Esophagus squamous epithelium (tissue), 4 donors: Measurements from ENCODE around the gene TMEM212.

ENCODE experiments used
- CTCF ChIP-seq, 6 experiments: fragments of 450-650 bp in 4 of 6; fragments of 200-600 bp in 2 of 6; sonication (generic) in 2 of 6; IDR thresholded peaks; one replicate each; pipeline ENCODE4 v1.5.1; 2016 to 2019; ENCODE audit warnings: antibody characterized with exemption in 6 of 6, mild to moderate bottlenecking in 4 of 6, moderate library complexity in 4 of 6
- POLR2A ChIP-seq, 4 donors: fragments of 450-650 bp; IDR thresholded peaks; one replicate each; pipeline ENCODE4 v1.6.1; 2017; ENCODE audit warnings: antibody characterized with exemption in 4 of 4, mild to moderate bottlenecking in 4 of 4, moderate library complexity in 3 of 4

DNA sequence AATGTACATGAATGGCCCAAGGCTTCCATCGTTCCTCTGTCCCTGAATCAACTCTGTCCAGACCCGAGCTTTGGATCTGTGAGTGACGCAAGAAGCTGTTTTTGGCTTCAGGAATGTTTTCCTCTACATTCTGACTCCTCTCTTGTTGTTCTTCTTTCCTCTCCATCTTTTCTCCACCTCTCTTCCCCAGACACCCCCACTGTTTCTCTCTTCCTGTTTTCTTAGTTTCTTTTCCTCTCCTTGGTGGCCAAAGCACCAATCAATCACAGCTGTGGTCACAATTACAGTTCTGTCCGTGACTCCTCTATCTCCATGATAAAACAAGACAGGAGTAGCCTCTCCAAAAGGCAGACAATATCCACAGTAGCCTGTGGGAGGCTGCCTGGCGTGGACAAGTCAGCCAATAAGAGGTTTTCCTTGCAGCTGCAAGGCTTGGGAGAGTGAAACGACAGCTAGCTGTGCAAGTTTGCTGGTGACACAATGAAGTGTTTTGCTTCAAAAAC is 4.9 kb upstream of the TMEM212 start:
- TF ChIP-seq CTCF (IDR thresholded peaks at IDR 0.05) (no peak), POLR2A (IDR thresholded peaks at IDR 0.05) (no peak)
